Suprapubic skin (tissue), 3 donors: ENCODE measurements around the gene SLC35E4.

Experiments used
- CTCF ChIP-seq, 2 donors: fragments of 200-600 bp in 1 of 2; fragments of 450-650 bp in 1 of 2; sonication (generic) in 1 of 2; IDR thresholded peaks; one replicate each; pipeline ENCODE4 v1.5.1; 2016 to 2019; ENCODE audit warnings: antibody characterized with exemption in 2 of 2, mild to moderate bottlenecking in 1 of 2, moderate library complexity in 1 of 2
- EP300 ChIP-seq: sonication (generic); formaldehyde crosslinking; IDR thresholded peaks from one replicate; pipeline ENCODE4 v1.6.1; 2017; ENCODE audit warnings: antibody characterized with exemption
- POLR2A ChIP-seq, 2 donors: fragments of 450-650 bp; IDR thresholded peaks; one replicate each; pipeline ENCODE4 v1.6.1; 2017; ENCODE audit warnings: antibody characterized with exemption in 2 of 2, mild to moderate bottlenecking in 2 of 2, moderate library complexity in 2 of 2

GRCh38 chr22:30602049-30602448 lies 33.5 kb upstream of the SLC35E4 start:
- TF ChIP-seq CTCF (IDR thresholded peaks at IDR 0.05), result no peak
- TF ChIP-seq POLR2A (IDR thresholded peaks at IDR 0.05), result no peak
- TF ChIP-seq EP300, result no peak
